Liver (tissue), 9 donors: ENCODE results near the gene RTEL1. TPM values are rescaled to one million over a fixed set of nuclear protein-coding genes. Genes with fewer than 3 reads are reported as not detected.

Source experiments
- DNase-seq: peaks from one replicate; pipeline ENCODE4 v3.0.0-alpha.2; 2017; ENCODE audit warnings: low spot score
- H3K27ac ChIP-seq, 2 donors: one replicate each; pipeline ENCODE4 v1.7.0; 2013; ENCODE audit warnings: inconsistent platforms in 2 of 2, low read length in 2 of 2, control low read depth in 1 of 2, low read depth in 1 of 2, mild to moderate bottlenecking in 1 of 2
- H3K27me3 ChIP-seq, 4 donors: one replicate each; pipeline versions ENCODE4 v1.6.1 to v1.7.0; 2013; ENCODE audit warnings: low read length in 3 of 4, inconsistent platforms in 1 of 4, mild to moderate bottlenecking in 1 of 4, moderate library complexity in 1 of 4; ENCODE audit not compliant: control insufficient read depth in 4 of 4, insufficient read depth in 4 of 4
- H3K36me3 ChIP-seq, 4 donors: one replicate each; pipeline versions ENCODE4 v1.6.1 to v1.7.0; 2013; ENCODE audit warnings: low read length in 3 of 4, mild to moderate bottlenecking in 3 of 4, low read depth in 1 of 4, moderate library complexity in 1 of 4; ENCODE audit not compliant: control insufficient read depth in 4 of 4, insufficient read depth in 3 of 4
- H3K4me1 ChIP-seq, 4 donors: one replicate each; pipeline versions ENCODE4 v1.6.1 to v1.7.0; 2013; ENCODE audit warnings: low read length in 3 of 4, mild to moderate bottlenecking in 3 of 4, moderate library complexity in 1 of 4; ENCODE audit not compliant: control insufficient read depth in 4 of 4, insufficient read depth in 4 of 4
- H3K4me3 ChIP-seq, 3 donors: one replicate each; pipeline versions ENCODE4 v1.6.1 to v1.7.0; 2013; ENCODE audit warnings: low read length in 3 of 3, control low read depth in 1 of 3, low read depth in 1 of 3, mild to moderate bottlenecking in 1 of 3
- H3K9ac ChIP-seq, 2 donors: one replicate each; pipeline ENCODE4 v1.7.0; 2013; ENCODE audit warnings: low read length in 2 of 2, mild to moderate bottlenecking in 2 of 2, moderate library complexity in 2 of 2, control low read depth in 1 of 2, low read depth in 1 of 2
- H3K9me3 ChIP-seq, 4 donors: one replicate each; pipeline versions ENCODE4 v1.6.1 to v1.7.0; 2013; ENCODE audit warnings: low read length in 3 of 4; ENCODE audit not compliant: control insufficient read depth in 4 of 4
- EGR1 ChIP-seq, 2 donors: IDR thresholded peaks; 2 replicates each; pipeline ENCODE4 v1.6.1; 2016 to 2018; ENCODE audit warnings: antibody characterized with exemption in 2 of 2, low read depth in 2 of 2
- FOXA1 ChIP-seq: IDR thresholded peaks from 2 replicates; pipeline ENCODE4 v1.6.1; 2016; ENCODE audit warnings: antibody characterized with exemption
- FOXA2 ChIP-seq: IDR thresholded peaks from 2 replicates; pipeline ENCODE4 v1.6.1; 2016; ENCODE audit warnings: antibody characterized with exemption
- GABPA ChIP-seq, 2 donors: IDR thresholded peaks in 1 of 2; conservative IDR thresholded peaks in 1 of 2; 2 replicates each; pipeline ENCODE4 v1.6.1; 2016; ENCODE audit warnings: antibody characterized with exemption in 2 of 2, mild to moderate bottlenecking in 1 of 2, moderate library complexity in 1 of 2
- HNF4A ChIP-seq, 2 donors: conservative IDR thresholded peaks; 2 replicates each; pipeline ENCODE4 v1.6.1; 2016; ENCODE audit warnings: antibody characterized with exemption in 2 of 2, mild to moderate bottlenecking in 2 of 2
- HNF4G ChIP-seq: IDR thresholded peaks from 2 replicates; pipeline ENCODE4 v1.6.1; 2016; ENCODE audit warnings: antibody characterized with exemption
- JUND ChIP-seq, 2 donors: IDR thresholded peaks; 2 replicates each; pipeline ENCODE4 v1.6.1; 2016; ENCODE audit warnings: antibody characterized with exemption in 2 of 2
- NR2F2 ChIP-seq: IDR thresholded peaks from 2 replicates; pipeline ENCODE4 v1.6.1; 2016; ENCODE audit warnings: antibody characterized with exemption
- RAD21 ChIP-seq, 2 donors: IDR thresholded peaks; 2 replicates each; pipeline ENCODE4 v1.6.1; 2016; ENCODE audit warnings: antibody characterized with exemption in 2 of 2, mild to moderate bottlenecking in 2 of 2
- RXRA ChIP-seq, 2 donors: IDR thresholded peaks; 2 replicates each; pipeline ENCODE4 v1.6.1; 2017 to 2018; ENCODE audit warnings: antibody characterized with exemption in 2 of 2, mild to moderate bottlenecking in 1 of 2
- SP1 ChIP-seq: IDR thresholded peaks from 2 replicates; pipeline ENCODE4 v1.6.1; 2018; ENCODE audit warnings: antibody characterized with exemption, mild to moderate bottlenecking
- TAF1 ChIP-seq: conservative IDR thresholded peaks from 2 replicates; pipeline ENCODE4 v1.6.1; 2016; ENCODE audit warnings: antibody characterized with exemption, mild to moderate bottlenecking
- YY1 ChIP-seq: IDR thresholded peaks from 2 replicates; pipeline ENCODE4 v1.6.1; 2016; ENCODE audit warnings: antibody characterized with exemption, mild to moderate bottlenecking
- WGBS: extraction: QIAGEN DNeasy Blood & Tissue Kit; methylation state at CpG from one replicate; pipeline ENCODE4 v1.1.7; 2013; 5-methylcytosine and 5-hydroxymethylcytosine counted together
- polyA plus RNA-seq, 2 donors: library from polyadenylated mRNA; stranded (reverse) in 1 of 2; unstranded in 1 of 2; fragments of 200-250 nt in 1 of 2; fragments of >200 nt in 1 of 2; fragmentation: Nextera tagmentation in 1 of 2; extraction: Ambion mirVana in 1 of 2; gene quantifications; one replicate each; pipeline versions ENCODE4 v1.2.1 to v1.2.3, GENCODE V29; 2013 to 2015
- total RNA-seq, 2 donors: library from RNA; depleted of rRNA; stranded (reverse); fragments of >200 nt; gene quantifications; one replicate each; pipeline ENCODE4 v1.2.3, GENCODE V29; 2014
- TF ChIP-seq, protein P1 (sequence below): IDR thresholded peaks from 2 replicates; pipeline ENCODE4 v1.6.1; 2016; ENCODE audit warnings: antibody characterized with exemption, mild to moderate bottlenecking
- TF ChIP-seq, protein P2 (sequence below): IDR thresholded peaks from 2 replicates; pipeline ENCODE4 v1.6.1; 2016; ENCODE audit warnings: antibody characterized with exemption
- TF ChIP-seq, protein P3 (sequence below): IDR thresholded peaks from 2 replicates; pipeline ENCODE4 v1.6.1; 2016; ENCODE audit warnings: antibody characterized with exemption
- TF ChIP-seq, protein P4 (sequence below): IDR thresholded peaks from 2 replicates; pipeline ENCODE4 v1.6.1; 2016; ENCODE audit warnings: antibody characterized with exemption
- donor health status: healthy.
- donor health status: healthy.
- donor health status: healthy.
- donor health status: healthy.
- donor health status: healthy.

The RTEL1 gene
- total and polyA plus RNA-seq, 4 donors, result 3.7 to 16.9 (median 7.4) TPM

GRCh38 chr20:63735859-63736718, 78.0 kb downstream of the RTEL1 start, which contains the start of gene LIME1:
TSS of gene LIME1 (plus strand) at chr20:63736664. CDS start at chr20:63737550, 886 bp downstream.
- peak within 1 kb of the TSS; percentile 50 to 86 (median 54) for H3K4me3 ChIP-seq
- H3K9me3 ChIP-seq, result no peaks in the 10 kb centered on the region
- H3K36me3 ChIP-seq, result no peaks in the 10 kb centered on the region
- H3K4me1 ChIP-seq, result peaks cover 6 to 71% (median 45%) of the 10 kb centered on the region in 4 donors
- H3K27me3 ChIP-seq, result no peaks in the 10 kb centered on the region
- TF ChIP-seq HNF4A (conservative IDR thresholded peaks at IDR 0.05) (peak in 1 of 2 donors; percentile 50), YY1 (no peak), TAF1 (peak; percentile 30), RXRA (IDR thresholded peaks at IDR 0.05) (peak in 1 of 2 donors; percentile 2), HNF4G (no peak)
- TF ChIP-seq, protein P1, sequence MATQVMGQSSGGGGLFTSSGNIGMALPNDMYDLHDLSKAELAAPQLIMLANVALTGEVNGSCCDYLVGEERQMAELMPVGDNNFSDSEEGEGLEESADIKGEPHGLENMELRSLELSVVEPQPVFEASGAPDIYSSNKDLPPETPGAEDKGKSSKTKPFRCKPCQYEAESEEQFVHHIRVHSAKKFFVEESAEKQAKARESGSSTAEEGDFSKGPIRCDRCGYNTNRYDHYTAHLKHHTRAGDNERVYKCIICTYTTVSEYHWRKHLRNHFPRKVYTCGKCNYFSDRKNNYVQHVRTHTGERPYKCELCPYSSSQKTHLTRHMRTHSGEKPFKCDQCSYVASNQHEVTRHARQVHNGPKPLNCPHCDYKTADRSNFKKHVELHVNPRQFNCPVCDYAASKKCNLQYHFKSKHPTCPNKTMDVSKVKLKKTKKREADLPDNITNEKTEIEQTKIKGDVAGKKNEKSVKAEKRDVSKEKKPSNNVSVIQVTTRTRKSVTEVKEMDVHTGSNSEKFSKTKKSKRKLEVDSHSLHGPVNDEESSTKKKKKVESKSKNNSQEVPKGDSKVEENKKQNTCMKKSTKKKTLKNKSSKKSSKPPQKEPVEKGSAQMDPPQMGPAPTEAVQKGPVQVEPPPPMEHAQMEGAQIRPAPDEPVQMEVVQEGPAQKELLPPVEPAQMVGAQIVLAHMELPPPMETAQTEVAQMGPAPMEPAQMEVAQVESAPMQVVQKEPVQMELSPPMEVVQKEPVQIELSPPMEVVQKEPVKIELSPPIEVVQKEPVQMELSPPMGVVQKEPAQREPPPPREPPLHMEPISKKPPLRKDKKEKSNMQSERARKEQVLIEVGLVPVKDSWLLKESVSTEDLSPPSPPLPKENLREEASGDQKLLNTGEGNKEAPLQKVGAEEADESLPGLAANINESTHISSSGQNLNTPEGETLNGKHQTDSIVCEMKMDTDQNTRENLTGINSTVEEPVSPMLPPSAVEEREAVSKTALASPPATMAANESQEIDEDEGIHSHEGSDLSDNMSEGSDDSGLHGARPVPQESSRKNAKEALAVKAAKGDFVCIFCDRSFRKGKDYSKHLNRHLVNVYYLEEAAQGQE, result no peak
- TF ChIP-seq, protein P2, sequence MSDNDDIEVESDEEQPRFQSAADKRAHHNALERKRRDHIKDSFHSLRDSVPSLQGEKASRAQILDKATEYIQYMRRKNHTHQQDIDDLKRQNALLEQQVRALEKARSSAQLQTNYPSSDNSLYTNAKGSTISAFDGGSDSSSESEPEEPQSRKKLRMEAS, result peak; percentile 44
- peak within 1 kb of the TSS; percentile 35 to 43 for H3K27ac ChIP-seq
- 22% methylated on average over 31 of the region's 31 CpGs for WGBS
- H3K9ac ChIP-seq, result no peak within 1 kb of the TSS
- DNase-seq, result peak; percentile 40

GRCh38 chr20:63736893-63737694, 79.0 kb downstream of the RTEL1 start:
- Histone ChIP-seq H3K4me1 (peaks cover 9 to 81% (median 51%) of the 10 kb centered on the region in 4 donors), H3K9me3 (no peaks in the 10 kb centered on the region), H3K36me3 (no peaks in the 10 kb centered on the region), H3K9ac (no peak overlapping the region), H3K4me3 (peak overlapping the region; percentile 4 to 86 (median 54)), H3K27me3 (no peaks in the 10 kb centered on the region), H3K27ac (peak overlapping the region; percentile 11 to 43)
- WGBS, result 16% methylated on average over 30 of the region's 30 CpGs
- peak; percentile 35 for DNase-seq
- no peak for TF ChIP-seq GABPA (IDR thresholded peaks at IDR 0.05 in 1 of 2, conservative IDR thresholded peaks at IDR 0.05 in 1 of 2)
- TF ChIP-seq EGR1 (IDR thresholded peaks at IDR 0.05; ENCODE audit: low read depth in 2 of 2), result no peak
- TF ChIP-seq JUND (IDR thresholded peaks at IDR 0.05), result no peak
- TF ChIP-seq NR2F2, result no peak
- no peak for TF ChIP-seq RXRA (IDR thresholded peaks at IDR 0.05)
- no peak for TF ChIP-seq HNF4A (conservative IDR thresholded peaks at IDR 0.05)
- TF ChIP-seq FOXA2, result no peak
- TF ChIP-seq, protein P2, result no peak
- no peak for TF ChIP-seq RAD21 (IDR thresholded peaks at IDR 0.05)
- no peak for TF ChIP-seq SP1
- TF ChIP-seq YY1, result no peak
- no peak for TF ChIP-seq HNF4G
- TF ChIP-seq, protein P3, sequence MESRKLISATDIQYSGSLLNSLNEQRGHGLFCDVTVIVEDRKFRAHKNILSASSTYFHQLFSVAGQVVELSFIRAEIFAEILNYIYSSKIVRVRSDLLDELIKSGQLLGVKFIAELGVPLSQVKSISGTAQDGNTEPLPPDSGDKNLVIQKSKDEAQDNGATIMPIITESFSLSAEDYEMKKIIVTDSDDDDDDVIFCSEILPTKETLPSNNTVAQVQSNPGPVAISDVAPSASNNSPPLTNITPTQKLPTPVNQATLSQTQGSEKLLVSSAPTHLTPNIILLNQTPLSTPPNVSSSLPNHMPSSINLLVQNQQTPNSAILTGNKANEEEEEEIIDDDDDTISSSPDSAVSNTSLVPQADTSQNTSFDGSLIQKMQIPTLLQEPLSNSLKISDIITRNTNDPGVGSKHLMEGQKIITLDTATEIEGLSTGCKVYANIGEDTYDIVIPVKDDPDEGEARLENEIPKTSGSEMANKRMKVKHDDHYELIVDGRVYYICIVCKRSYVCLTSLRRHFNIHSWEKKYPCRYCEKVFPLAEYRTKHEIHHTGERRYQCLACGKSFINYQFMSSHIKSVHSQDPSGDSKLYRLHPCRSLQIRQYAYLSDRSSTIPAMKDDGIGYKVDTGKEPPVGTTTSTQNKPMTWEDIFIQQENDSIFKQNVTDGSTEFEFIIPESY, result no peak
- no peak for TF ChIP-seq TAF1
- TF ChIP-seq, protein P4, sequence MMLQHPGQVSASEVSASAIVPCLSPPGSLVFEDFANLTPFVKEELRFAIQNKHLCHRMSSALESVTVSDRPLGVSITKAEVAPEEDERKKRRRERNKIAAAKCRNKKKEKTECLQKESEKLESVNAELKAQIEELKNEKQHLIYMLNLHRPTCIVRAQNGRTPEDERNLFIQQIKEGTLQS, result no peak
- TF ChIP-seq FOXA1, result no peak
- TF ChIP-seq, protein P1, result no peak
